SW 1271 (cell line): Measurements from ENCODE around the gene ARHGEF35.
"Not testable (repeated sequence)": the region's sequence is repeated elsewhere in the genome, so short reads cannot be mapped to it uniquely, and the experiment has no call there.

Experiments used
- DNase-seq, 2 experiments: peaks; one replicate each; lab custom pipeline; 2025; lab: John Stamatoyannopoulos, UW

ARHGEF35 gene

DNA sequence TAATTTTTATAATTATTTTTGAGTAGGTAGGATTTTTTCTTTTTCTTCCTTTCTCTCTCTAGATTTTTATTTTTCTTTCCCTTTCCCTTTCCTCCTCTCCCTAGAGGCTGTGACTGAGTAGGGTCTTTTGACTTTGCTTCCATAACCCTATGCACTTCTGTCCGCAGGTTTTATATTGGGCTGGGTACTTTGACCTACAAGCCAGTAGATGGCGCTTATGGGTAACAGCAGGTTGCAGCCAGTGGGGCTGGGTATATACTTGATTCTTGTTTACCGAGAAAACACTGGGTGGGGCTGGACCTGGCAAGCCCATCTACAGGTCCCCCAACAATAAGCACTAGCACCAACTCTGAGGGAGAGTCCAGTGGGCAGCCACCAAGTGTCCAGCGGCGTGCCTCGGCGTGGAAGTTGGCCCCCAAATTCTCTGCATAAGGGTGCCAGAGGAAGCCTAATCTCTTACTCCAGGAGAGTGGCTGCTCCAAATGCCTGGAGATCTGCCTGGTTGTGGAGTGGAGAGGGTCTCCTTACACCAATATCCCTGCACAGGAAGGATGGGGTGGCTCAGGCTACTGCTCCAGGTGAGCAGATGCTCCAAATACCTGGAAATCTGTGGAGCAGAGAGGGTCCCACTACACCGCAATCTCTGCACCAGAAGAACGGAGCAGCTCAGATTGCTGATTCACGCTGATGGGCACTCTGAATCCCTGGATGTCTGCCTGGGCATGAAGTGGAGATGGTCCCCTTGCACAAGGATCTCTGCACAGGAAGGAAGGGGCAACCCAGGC, 17.1 kb downstream of the ARHGEF35 start:
- DNase-seq: not testable (repeated sequence)

GRCh38 chr7:144174613-144175012, 21.0 kb downstream of the ARHGEF35 start:
- DNase-seq: no peak

GRCh38 chr7:144171594-144172350, 23.9 kb downstream of the ARHGEF35 start:
- not testable (repeated sequence) for DNase-seq

DNA sequence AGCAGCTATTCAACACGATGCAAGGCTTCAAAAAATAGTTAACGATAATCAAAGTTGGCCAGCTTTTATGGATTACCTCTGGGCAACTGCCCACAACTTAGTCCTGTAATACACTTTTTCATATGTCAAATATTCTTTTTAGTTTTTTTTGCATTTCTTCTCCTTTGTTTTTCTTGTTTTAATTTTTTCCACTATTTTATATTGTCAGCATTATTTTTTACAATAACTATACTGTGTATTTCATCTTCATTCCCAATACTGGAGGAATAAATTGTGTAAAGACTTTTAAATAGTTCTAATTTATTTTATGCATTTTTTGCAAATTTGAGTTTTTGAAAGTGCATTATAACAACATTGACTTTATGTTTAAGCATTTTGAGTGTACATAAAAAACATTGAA, 30.8 kb downstream of the ARHGEF35 start:
- DNase-seq: no peak

DNA sequence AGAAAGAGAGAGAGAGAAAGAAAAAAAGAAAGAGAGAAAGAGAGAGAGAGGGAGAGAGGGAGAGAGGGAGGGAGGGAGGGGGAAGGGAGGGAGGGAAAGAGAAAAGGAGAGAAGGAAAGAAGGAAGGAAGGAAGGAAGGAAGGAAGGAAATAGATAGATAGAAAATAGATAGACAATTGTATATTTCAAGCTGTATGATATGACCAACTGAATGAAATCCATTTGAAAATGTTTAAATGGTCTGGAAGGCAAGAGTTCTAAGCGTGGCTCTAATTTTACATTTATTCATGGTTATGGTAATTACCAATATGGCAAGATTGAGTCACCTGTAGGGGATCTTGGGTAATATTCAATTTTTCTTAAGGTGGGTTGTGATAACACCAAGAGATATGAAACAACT, 36.8 kb downstream of the ARHGEF35 start:
- no peak for DNase-seq

DNA sequence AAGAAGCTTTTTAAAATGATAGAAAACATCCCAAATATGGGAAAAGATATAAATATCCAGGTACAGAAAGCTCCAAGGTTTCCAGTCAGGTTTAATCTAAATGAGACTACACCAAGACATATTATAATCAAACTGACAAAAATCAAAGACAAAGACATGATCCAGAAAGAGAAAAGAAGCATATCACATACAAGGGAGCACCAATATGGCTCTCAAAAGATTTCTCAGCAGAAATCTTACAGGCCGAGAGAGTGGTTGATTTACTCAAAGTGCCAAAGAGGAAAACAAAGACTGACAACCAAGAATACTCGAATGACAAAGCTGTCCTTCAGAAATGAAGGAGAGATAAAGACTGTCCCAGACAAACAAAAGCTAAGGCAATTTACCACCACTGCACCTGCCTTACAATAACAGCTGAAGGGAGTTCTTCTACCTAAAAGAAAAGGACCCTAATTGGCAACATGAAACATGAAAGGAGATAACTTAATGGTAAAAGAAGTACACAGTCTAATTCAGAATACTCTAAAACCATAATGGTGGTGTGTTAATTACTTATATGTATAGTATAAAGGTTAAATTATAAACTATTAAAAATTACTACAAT, 47.3 kb downstream of the ARHGEF35 start:
- no peak for DNase-seq

GRCh38 chr7:144144426-144144825, 51.2 kb downstream of the ARHGEF35 start:
- DNase-seq: no peak

DNA sequence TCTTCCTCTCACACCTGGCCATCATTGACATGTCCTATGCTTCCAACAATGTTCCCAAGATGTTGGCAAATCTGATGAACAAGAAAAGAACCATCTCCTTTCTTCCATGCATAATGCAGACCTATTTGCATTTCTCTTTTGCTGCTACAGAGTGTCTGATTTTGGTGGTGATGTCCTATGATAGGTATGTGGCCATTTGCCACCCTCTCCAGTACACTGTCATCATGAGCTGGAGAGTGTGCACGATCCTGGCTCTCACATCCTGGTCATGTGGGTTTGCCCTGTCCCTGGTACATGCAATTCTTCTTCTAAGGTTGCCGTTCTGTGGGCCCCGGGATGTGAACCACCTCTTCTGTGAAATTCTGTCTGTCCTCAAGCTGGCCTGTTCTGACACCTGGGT, 53.4 kb downstream of the ARHGEF35 start:
- DNase-seq: no peak

DNA sequence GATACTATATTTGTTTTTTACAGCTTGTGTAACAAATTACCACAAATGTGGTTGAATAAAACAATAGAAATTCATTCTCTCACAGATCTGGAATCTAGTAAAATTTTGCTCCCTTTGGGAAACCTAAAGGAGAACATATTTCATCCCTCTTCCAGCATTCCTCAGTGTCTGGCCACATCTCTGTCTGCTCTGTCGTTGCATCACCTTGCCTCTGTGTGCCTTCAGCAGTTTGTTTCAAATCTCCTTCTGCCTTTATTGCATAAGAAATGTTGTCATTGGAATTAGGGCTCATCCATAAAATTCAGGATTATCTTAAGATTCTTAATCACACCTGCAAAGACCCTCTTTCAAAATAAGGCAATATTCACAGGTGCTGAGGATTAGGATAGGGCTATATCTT, 58.1 kb downstream of the ARHGEF35 start:
- DNase-seq: no peak
